Neuronal stem cell (in vitro differentiated cells): Measurements from ENCODE around the gene KLF15.
A peak's percentile ranks its signal among the peaks of the same experiment; 100 is the strongest.

Source experiments
- DNase-seq: peaks from one replicate; pipeline ENCODE4 v3.0.0-alpha.2; 2013; ENCODE audit warnings: low spot score
- H2AFZ ChIP-seq: one replicate; pipeline ENCODE4 v1.6.1; 2013; ENCODE audit warnings: mild to moderate bottlenecking, low read length, inconsistent platforms
- H2AK5ac ChIP-seq: 2 replicates; pipeline ENCODE4 v1.6.1; 2013; ENCODE audit warnings: low read depth, mild to moderate bottlenecking, inconsistent platforms, low read length, moderate library complexity, mixed read lengths
- H2BK120ac ChIP-seq: 2 replicates; pipeline ENCODE4 v1.6.1; 2013; ENCODE audit warnings: low read depth, mild to moderate bottlenecking, inconsistent platforms, low read length, moderate library complexity, mixed read lengths
- H2BK12ac ChIP-seq: one replicate; pipeline ENCODE4 v1.6.1; 2013; ENCODE audit warnings: low read length, inconsistent platforms
- H2BK15ac ChIP-seq: 2 replicates; pipeline ENCODE4 v1.6.1; 2013; ENCODE audit warnings: mild to moderate bottlenecking, low read length, inconsistent platforms, mixed read lengths
- H2BK5ac ChIP-seq: one replicate; pipeline ENCODE4 v1.6.1; 2013; ENCODE audit warnings: inconsistent platforms, mild to moderate bottlenecking, low read length, moderate library complexity
- H3K14ac ChIP-seq: one replicate; pipeline ENCODE4 v1.6.1; 2013; ENCODE audit warnings: low read length, inconsistent platforms
- H3K18ac ChIP-seq: 2 replicates; pipeline ENCODE4 v1.6.1; 2013; ENCODE audit warnings: low read length, inconsistent platforms
- H3K23ac ChIP-seq: 2 replicates; pipeline ENCODE4 v1.6.1; 2013; ENCODE audit warnings: low read depth, mild to moderate bottlenecking, mixed read lengths, low read length, inconsistent platforms; ENCODE audit not compliant: poor library complexity
- H3K27ac ChIP-seq: replicated peaks from 3 replicates; pipeline ENCODE4 v1.5.1; 2013; ENCODE audit warnings: low read length, inconsistent platforms
- H3K27me3 ChIP-seq, 3 experiments: 2 replicates each; pipeline ENCODE4 v1.6.1; 2013; ENCODE audit warnings: low read length in 3 of 3, mild to moderate bottlenecking in 2 of 3, inconsistent platforms in 1 of 3, low read depth in 1 of 3, mixed read lengths in 1 of 3, moderate library complexity in 1 of 3; ENCODE audit not compliant: control insufficient read depth in 3 of 3, insufficient read depth in 3 of 3
- H3K36me3 ChIP-seq, 2 donors: replicated peaks in 1 of 2; 2 replicates each; pipeline ENCODE4 v1.6.1; 2013; ENCODE audit warnings: low read length in 2 of 2; ENCODE audit not compliant: control insufficient read depth in 2 of 2, insufficient read depth in 2 of 2
- H3K4ac ChIP-seq: 2 replicates; pipeline ENCODE4 v1.6.1; 2013; ENCODE audit warnings: inconsistent platforms, mild to moderate bottlenecking, low read length, moderate library complexity
- H3K4me1 ChIP-seq, 2 donors: 1 replicate in 1 of 2; 2 replicates in 1 of 2; pipeline ENCODE4 v1.6.1; 2013; ENCODE audit warnings: low read length in 2 of 2, low read depth in 1 of 2; ENCODE audit not compliant: control insufficient read depth in 2 of 2, insufficient read depth in 1 of 2
- H3K4me2 ChIP-seq: one replicate; pipeline ENCODE4 v1.6.1; 2013; ENCODE audit warnings: mild to moderate bottlenecking, low read length, inconsistent platforms; ENCODE audit not compliant: insufficient read depth, poor library complexity, severe bottlenecking
- H3K4me3 ChIP-seq, 2 donors: 2 replicates each; pipeline ENCODE4 v1.5.1; 2013; ENCODE audit warnings: low read length in 2 of 2, mild to moderate bottlenecking in 2 of 2, inconsistent platforms in 1 of 2, moderate library complexity in 1 of 2
- H3K79me1 ChIP-seq: one replicate; pipeline ENCODE4 v1.6.1; 2013; ENCODE audit warnings: low read depth, mild to moderate bottlenecking, inconsistent platforms, low read length, moderate library complexity
- H3K9ac ChIP-seq: one replicate; pipeline ENCODE4 v1.6.1; 2013; ENCODE audit warnings: mild to moderate bottlenecking, low read depth, low read length, inconsistent platforms; ENCODE audit not compliant: poor library complexity
- H3K9me3 ChIP-seq, 2 donors: replicated peaks in 1 of 2; 2 replicates each; pipeline versions ENCODE3 to v1.6.1; 2013; ENCODE audit warnings: low read length in 2 of 2, mild to moderate bottlenecking in 2 of 2, inconsistent platforms in 1 of 2, low read depth in 1 of 2, mixed read lengths in 1 of 2, moderate library complexity in 1 of 2; ENCODE audit not compliant: control insufficient read depth in 2 of 2, insufficient read depth in 1 of 2
- H4K8ac ChIP-seq: one replicate; pipeline ENCODE4 v1.6.1; 2013; ENCODE audit warnings: low read depth, mild to moderate bottlenecking, inconsistent platforms, low read length, moderate library complexity
- H4K91ac ChIP-seq: one replicate; pipeline ENCODE4 v1.6.1; 2013; ENCODE audit warnings: low read length, low read depth, mild to moderate bottlenecking, inconsistent platforms; ENCODE audit not compliant: poor library complexity
- WGBS, 2 donors: extraction: QIAGEN DNeasy Blood & Tissue Kit; methylation state at CpG; one replicate each; pipeline ENCODE4 v1.1.7; 2013; ENCODE audit warnings: missing lambda C conversion rate in 2 of 2, mixed read lengths in 1 of 2; ENCODE audit not compliant: insufficient read length in 2 of 2, insufficient replicate concordance in 1 of 2; ENCODE audit errors: extremely low coverage in 2 of 2; 5-methylcytosine and 5-hydroxymethylcytosine counted together

Gene KLF15

GRCh38 chr3:126358038-126358815, 1.0 kb upstream of the KLF15 start:
- H3K79me1 ChIP-seq, result peaks cover 2% of the 10 kb centered on the region
- peak overlapping the region; percentile 67 for H3K23ac ChIP-seq
- H4K91ac ChIP-seq, result no peak overlapping the region
- peaks cover 4 to 13% of the 10 kb centered on the region in 2 donors for H3K9me3 ChIP-seq
- no peak overlapping the region for H2BK5ac ChIP-seq
- no peak overlapping the region for H2AK5ac ChIP-seq
- H3K36me3 ChIP-seq, result no peaks in the 10 kb centered on the region
- H3K4me1 ChIP-seq, result peaks cover 13 to 14% of the 10 kb centered on the region in 2 donors
- no peak overlapping the region for H2BK120ac ChIP-seq
- H4K8ac ChIP-seq, result no peak overlapping the region
- H3K18ac ChIP-seq, result peak overlapping the region; percentile 35
- peak overlapping the region; percentile 67 to 92 for H3K4me3 ChIP-seq
- H3K27me3 ChIP-seq, result peaks cover 0 to 35% (median 9%) of the 10 kb centered on the region in 3 experiments
- no peak overlapping the region for H3K4ac ChIP-seq
- peak overlapping the region; percentile 99 for H2AFZ ChIP-seq
- no peak overlapping the region for H2BK15ac ChIP-seq
- peak overlapping the region; percentile 100 for H3K4me2 ChIP-seq
- no peak overlapping the region for H3K14ac ChIP-seq
- H2BK12ac ChIP-seq, result no peak overlapping the region
- no peak overlapping the region for H3K27ac ChIP-seq
- no peak overlapping the region for H3K9ac ChIP-seq
- WGBS, 2 donors, result no CpG with 5 or more reads among the region's 11 CpGs
- DNase-seq, result peak; percentile 51

GRCh38 chr3:126356373-126357264, 589 bp downstream of the KLF15 start:
- peak overlapping the region; percentile 75 for H4K91ac ChIP-seq

GRCh38 chr3:126355777-126356372, 1.3 kb downstream of the KLF15 start:
- WGBS, 2 donors, result no CpG with 5 or more reads among the region's 32 CpGs
- H3K27ac ChIP-seq, result no peak overlapping the region

More at GRCh38 chr3:126356373-126357264, 589 bp downstream of the KLF15 start:
- Histone ChIP-seq H3K36me3 (no peaks in the 10 kb centered on the region), H3K4me1 (peaks cover 13 to 14% of the 10 kb centered on the region in 2 donors), H2BK5ac (no peak overlapping the region), H3K4me3 (peak overlapping the region; percentile 67 to 90), H3K9me3 (peaks cover 4 to 13% of the 10 kb centered on the region in 2 donors), H3K79me1 (peaks cover 5% of the 10 kb centered on the region), H2AK5ac (peak overlapping the region; percentile 49), H3K9ac (peak overlapping the region; percentile 90), H3K23ac (peak overlapping the region; percentile 96), H2AFZ (peak overlapping the region; percentile 90), H3K18ac (peak overlapping the region; percentile 94), H3K4ac (peak overlapping the region; percentile 87), H4K8ac (peak overlapping the region; percentile 6), H3K27me3 (peaks cover 0 to 25% (median 9%) of the 10 kb centered on the region in 3 experiments), H2BK15ac (peak overlapping the region; percentile 94), H2BK120ac (peak overlapping the region; percentile 26), H3K4me2 (peak overlapping the region; percentile 96), H2BK12ac (no peak overlapping the region), H3K14ac (peak overlapping the region; percentile 95), H3K27ac (no peak overlapping the region)
- peak; percentile 24 for DNase-seq
- no CpG with 5 or more reads among the region's 100 CpGs for WGBS, 2 donors

More at GRCh38 chr3:126355777-126356372, 1.3 kb downstream of the KLF15 start:
- peak overlapping the region; percentile 90 for H3K9ac ChIP-seq
- H3K14ac ChIP-seq, result no peak overlapping the region
- H4K8ac ChIP-seq, result no peak overlapping the region
- no peak overlapping the region for H3K4ac ChIP-seq
- peak overlapping the region; percentile 96 for H3K4me2 ChIP-seq
- H2AK5ac ChIP-seq, result no peak overlapping the region
- DNase-seq, result peak; percentile 77
- H2BK15ac ChIP-seq, result peak overlapping the region; percentile 94
- no peak overlapping the region for H2BK120ac ChIP-seq
- H3K4me1 ChIP-seq, result peaks cover 13 to 14% of the 10 kb centered on the region in 2 donors
- peaks cover 0 to 25% (median 9%) of the 10 kb centered on the region in 3 experiments for H3K27me3 ChIP-seq
- H3K4me3 ChIP-seq, result peak overlapping the region; percentile 67 to 90
- peaks cover 5% of the 10 kb centered on the region for H3K79me1 ChIP-seq
- peak overlapping the region; percentile 94 for H3K18ac ChIP-seq
- peak overlapping the region; percentile 96 for H3K23ac ChIP-seq
- H2AFZ ChIP-seq, result peak overlapping the region; percentile 90
- no peak overlapping the region for H4K91ac ChIP-seq
- peak overlapping the region; percentile 76 for H2BK5ac ChIP-seq
- H3K36me3 ChIP-seq, result peaks cover 0 to 4% of the 10 kb centered on the region in 2 donors
- no peak overlapping the region for H2BK12ac ChIP-seq
- H3K9me3 ChIP-seq, result peaks cover 4 to 13% of the 10 kb centered on the region in 2 donors
